ENCODE results near the gene CD34.

Gene CD34

DNA sequence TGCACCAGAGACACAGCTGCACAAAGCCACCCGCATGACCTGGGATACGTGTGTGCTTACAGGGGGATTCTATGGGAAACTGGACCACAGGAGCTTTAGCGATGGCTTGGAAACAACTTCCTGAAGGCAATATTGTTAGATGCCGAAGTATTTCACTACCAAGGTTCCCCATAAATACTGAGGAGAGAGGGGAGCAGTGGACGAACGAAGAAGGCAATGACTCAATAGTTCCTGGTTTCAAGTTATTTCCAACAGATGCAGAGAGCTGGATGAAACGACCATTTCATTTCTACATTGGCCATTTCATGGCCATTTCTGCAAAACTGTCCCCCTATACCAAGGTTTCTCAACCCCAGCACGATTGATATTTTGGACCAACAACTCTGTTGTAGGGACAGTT is 61.3 kb downstream of the CD34 start:
- H3K27ac ChIP-seq = peak overlapping the region; percentile 87
- TF ChIP-seq, protein P1, sequence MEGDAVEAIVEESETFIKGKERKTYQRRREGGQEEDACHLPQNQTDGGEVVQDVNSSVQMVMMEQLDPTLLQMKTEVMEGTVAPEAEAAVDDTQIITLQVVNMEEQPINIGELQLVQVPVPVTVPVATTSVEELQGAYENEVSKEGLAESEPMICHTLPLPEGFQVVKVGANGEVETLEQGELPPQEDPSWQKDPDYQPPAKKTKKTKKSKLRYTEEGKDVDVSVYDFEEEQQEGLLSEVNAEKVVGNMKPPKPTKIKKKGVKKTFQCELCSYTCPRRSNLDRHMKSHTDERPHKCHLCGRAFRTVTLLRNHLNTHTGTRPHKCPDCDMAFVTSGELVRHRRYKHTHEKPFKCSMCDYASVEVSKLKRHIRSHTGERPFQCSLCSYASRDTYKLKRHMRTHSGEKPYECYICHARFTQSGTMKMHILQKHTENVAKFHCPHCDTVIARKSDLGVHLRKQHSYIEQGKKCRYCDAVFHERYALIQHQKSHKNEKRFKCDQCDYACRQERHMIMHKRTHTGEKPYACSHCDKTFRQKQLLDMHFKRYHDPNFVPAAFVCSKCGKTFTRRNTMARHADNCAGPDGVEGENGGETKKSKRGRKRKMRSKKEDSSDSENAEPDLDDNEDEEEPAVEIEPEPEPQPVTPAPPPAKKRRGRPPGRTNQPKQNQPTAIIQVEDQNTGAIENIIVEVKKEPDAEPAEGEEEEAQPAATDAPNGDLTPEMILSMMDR (conservative IDR thresholded peaks at IDR 0.05) = no peak

DNA sequence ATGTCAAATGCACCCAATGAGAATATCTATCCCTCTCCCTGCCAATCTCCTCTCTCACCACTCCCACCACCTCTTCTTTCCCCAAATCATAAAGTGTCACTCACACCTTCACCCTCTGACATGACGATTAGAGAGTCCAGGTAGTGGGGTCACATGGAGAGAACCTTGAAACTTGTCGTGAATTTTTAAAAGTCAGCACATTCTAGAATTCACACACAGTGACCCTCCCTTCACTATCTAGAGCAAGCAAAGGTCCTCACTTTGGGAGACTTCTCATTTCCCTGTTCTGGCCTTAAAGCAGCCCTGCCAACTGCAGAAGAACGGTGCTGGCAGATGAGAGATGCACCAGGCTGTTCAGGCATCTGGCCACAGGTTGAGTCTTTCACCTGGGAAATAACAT is 61.9 kb downstream of the CD34 start:
- TF ChIP-seq, protein P1 (conservative IDR thresholded peaks at IDR 0.05) = no peak
- H3K27ac ChIP-seq = peak overlapping the region; percentile 87

DNA sequence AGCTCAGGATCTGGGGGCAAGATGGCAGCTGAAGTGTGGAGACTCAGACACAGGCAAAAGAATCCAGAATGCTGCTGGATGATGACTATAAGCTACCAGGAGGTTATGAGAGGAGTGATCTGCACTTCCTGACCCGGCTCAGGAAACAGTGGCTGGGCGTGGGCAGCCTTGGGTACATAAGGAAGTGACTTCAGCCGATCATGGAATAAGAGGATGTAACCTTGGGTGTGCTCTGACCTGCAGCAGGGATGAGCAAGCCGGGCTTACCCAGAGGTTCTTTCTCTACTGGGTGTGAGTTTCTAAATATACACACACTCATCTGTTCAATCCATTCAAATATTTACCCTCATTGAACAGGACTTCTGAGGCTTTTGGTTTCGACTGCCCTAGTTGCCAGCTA is 62.7 kb downstream of the CD34 start:
- TF ChIP-seq, protein P1 (conservative IDR thresholded peaks at IDR 0.05) = no peak
- peak overlapping the region; percentile 87 for H3K27ac ChIP-seq

DNA sequence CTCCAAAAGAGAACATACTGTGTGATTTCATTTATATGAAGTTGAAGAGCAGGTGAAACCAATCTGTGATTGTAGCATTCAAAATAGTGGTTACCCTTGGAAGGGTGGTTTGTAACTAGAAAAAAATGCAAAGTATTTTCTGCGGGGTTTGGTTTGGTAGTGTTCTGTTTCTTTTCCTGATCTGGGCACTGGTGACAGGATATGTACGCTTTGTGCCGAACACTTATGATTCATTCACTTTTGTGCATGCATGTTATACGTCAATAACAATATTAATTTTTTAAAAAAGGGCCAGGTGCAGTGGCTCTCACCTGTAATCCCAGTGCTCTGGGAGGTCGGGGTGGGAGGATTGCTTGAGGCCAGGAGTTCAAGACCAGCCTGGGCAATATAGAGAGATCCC is 63.8 kb downstream of the CD34 start:
- TF ChIP-seq, protein P1 (conservative IDR thresholded peaks at IDR 0.05) = no peak
- H3K27ac ChIP-seq = peak overlapping the region; percentile 87

DNA sequence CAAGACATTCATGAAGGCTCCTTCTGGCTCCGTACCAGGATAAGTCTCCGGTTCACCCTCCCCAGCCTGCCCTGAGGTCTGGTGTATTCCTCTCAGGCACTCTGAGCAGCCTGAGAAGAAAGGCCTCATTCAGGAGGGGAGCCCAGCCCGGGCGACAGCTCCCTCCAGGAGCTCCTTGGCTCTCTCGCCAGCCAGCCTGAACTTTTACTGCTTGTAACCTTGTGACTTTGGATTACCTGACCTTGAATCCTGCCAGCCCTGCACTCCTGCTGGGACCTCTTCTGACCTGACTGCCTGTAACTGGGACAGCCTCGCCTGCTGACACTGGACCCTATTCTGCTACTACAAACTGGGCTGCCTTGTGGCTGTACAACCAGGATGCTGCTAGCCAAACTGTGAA is 65.8 kb downstream of the CD34 start:
- TF ChIP-seq, protein P1 (conservative IDR thresholded peaks at IDR 0.05) = no peak
- no peak overlapping the region for H3K27ac ChIP-seq

DNA sequence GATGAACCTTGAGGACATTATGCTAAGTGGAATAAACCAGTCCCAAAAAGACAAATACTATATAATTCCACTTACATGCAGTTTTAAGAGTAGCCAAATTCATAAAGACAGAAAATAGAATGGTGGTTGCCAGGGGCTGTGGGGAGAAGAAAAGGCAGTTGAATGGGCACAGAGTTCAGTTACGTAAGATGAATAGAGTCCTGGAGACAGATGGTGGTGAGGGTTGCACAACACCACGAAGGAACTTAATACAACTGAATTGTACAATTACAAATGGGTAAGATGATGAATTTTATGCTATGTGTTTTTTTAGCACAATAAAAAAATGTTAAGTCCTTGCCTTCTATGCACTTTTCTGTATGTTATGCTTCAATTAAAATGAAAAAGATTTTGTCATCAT is 66.6 kb downstream of the CD34 start:
- no peak overlapping the region for H3K27ac ChIP-seq
- TF ChIP-seq, protein P1 (conservative IDR thresholded peaks at IDR 0.05) = no peak

DNA sequence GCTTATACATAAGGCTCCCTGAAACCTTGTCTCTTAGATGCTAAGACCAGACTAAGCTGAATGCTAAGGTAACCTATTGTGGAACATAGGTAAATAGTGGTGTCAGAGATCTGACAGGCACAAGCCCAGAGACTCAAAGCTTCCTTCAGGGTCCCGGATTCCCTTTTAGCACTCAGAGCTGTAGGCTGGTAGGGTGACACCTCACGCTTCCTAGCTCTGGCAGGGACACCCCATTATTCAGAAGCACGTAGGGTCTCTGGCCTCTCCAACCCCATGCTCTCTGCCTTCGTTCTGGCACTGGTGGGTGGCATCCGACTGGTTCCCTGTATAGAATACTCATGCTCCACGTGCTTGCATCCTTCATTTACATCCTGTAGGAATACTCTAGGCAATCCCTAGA is 68.4 kb downstream of the CD34 start:
- TF ChIP-seq, protein P1 (conservative IDR thresholded peaks at IDR 0.05) = no peak
- peak overlapping the region; percentile 68 for H3K27ac ChIP-seq

DNA sequence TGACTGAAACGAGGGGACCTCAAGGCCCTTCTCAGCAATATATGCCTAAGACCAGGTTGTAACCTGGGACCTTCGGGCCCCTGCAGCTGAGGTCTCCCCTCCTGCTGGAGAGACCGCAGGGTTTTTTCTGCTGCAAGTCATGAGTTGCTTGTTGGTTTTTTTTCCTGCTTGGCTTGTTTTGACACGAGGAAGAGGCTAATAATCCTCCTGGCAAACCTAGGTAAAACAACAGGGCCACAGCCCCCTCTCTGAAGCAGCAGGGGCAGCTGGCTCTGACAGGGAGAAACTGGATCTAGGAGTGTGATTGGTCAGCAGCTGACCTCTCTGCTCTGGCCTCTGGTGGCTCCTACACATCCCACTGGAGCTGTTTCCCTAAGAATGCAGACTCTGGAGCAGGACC is 69.0 kb downstream of the CD34 start:
- peak overlapping the region; percentile 68 for H3K27ac ChIP-seq
- TF ChIP-seq, protein P1 (conservative IDR thresholded peaks at IDR 0.05) = no peak

Data from VCaP (cell line).